SU-DHL-6 (cell line): ENCODE data around the gene MYL10.

ENCODE experiments used
- EZH2phosphoT487 ChIP-seq: fragments of 200-600 bp; sonication (generic), shearing (Covaris generic); conservative IDR thresholded peaks from 2 replicates; pipeline ENCODE4 v1.6.1; 2018; ENCODE audit warnings: mild to moderate bottlenecking, antibody characterized with exemption, low read length, moderate library complexity, mixed read lengths
- TF ChIP-seq, protein P1 (sequence below): fragments of 200-600 bp; sonication (generic); IDR thresholded peaks from one replicate; pipeline ENCODE4 v1.5.1; 2017; ENCODE audit warnings: antibody characterized with exemption, mild to moderate bottlenecking, low read length, moderate library complexity; ENCODE audit not compliant: insufficient read depth, poor library complexity, severe bottlenecking

DNA sequence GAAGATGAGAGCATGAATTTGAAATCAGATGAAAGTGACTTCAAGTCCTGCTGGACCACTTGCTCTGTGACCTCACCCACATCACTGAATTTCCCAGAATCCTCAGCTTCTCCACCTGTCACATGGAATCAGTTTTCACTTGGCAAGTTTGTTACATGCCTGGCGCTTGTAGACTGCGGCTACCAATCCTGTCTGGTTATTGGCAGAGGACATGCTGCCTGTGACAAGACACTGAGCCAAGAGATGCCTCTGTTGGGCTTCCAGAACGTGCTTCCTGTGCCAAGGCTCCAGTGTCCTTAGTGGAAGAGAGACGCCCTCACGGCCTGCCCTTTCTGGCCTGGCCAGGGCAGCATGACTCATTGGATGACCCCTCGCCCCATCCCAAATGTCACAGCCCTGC lies 4.4 kb upstream of the MYL10 start:
- TF ChIP-seq, protein P1, sequence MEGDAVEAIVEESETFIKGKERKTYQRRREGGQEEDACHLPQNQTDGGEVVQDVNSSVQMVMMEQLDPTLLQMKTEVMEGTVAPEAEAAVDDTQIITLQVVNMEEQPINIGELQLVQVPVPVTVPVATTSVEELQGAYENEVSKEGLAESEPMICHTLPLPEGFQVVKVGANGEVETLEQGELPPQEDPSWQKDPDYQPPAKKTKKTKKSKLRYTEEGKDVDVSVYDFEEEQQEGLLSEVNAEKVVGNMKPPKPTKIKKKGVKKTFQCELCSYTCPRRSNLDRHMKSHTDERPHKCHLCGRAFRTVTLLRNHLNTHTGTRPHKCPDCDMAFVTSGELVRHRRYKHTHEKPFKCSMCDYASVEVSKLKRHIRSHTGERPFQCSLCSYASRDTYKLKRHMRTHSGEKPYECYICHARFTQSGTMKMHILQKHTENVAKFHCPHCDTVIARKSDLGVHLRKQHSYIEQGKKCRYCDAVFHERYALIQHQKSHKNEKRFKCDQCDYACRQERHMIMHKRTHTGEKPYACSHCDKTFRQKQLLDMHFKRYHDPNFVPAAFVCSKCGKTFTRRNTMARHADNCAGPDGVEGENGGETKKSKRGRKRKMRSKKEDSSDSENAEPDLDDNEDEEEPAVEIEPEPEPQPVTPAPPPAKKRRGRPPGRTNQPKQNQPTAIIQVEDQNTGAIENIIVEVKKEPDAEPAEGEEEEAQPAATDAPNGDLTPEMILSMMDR, result no peak
- no peak for TF ChIP-seq EZH2phosphoT487
